ENCODE results near the gene HECW1.

Gene HECW1

DNA sequence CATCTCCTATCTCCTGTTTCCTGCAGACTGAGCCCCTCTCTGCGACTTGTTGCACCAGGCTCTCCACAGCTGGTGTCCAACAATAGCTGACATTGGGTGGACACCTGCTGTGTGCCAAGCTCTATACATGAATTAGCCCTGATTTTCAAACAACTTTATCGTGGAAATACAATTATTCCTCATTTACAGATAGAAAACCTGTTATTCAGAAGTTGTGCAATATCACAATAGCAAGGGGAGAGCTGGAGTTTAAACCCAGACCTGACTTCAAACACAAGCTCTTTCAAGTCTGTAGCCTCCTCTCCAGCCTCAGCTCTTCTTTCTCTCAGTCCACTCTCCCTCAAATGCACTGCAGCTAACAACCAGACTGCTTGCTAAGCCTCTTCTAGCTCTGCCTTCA is 168.8 kb downstream of the HECW1 start:
- DNase-seq (ENCODE audit: extremely low read depth, low read depth): no peak
- TF ChIP-seq, protein P1, sequence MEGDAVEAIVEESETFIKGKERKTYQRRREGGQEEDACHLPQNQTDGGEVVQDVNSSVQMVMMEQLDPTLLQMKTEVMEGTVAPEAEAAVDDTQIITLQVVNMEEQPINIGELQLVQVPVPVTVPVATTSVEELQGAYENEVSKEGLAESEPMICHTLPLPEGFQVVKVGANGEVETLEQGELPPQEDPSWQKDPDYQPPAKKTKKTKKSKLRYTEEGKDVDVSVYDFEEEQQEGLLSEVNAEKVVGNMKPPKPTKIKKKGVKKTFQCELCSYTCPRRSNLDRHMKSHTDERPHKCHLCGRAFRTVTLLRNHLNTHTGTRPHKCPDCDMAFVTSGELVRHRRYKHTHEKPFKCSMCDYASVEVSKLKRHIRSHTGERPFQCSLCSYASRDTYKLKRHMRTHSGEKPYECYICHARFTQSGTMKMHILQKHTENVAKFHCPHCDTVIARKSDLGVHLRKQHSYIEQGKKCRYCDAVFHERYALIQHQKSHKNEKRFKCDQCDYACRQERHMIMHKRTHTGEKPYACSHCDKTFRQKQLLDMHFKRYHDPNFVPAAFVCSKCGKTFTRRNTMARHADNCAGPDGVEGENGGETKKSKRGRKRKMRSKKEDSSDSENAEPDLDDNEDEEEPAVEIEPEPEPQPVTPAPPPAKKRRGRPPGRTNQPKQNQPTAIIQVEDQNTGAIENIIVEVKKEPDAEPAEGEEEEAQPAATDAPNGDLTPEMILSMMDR (IDR thresholded peaks at IDR 0.05; ENCODE audit: low read depth, low read length): no peak

DNA sequence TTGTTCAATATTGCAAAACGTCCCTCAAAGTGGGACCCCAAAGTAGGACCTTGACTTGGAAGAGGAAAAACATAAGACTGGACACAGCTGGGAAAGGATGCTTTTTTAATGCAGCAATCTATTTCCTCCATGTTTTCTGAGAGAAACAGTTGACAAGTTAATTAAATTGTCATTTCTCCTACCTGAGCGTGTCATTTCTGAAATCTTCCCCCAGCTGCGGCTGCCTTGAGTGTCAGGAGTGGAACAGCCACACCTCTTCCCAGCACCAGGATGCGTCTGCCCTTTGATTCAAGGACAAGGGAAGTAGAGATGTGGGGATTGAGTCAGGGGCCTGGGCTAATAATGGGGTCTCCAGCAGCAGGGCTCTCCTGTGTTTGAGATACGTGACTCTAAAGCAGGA is 171.3 kb downstream of the HECW1 start:
- no peak for DNase-seq (ENCODE audit: extremely low read depth, low read depth)

DNA sequence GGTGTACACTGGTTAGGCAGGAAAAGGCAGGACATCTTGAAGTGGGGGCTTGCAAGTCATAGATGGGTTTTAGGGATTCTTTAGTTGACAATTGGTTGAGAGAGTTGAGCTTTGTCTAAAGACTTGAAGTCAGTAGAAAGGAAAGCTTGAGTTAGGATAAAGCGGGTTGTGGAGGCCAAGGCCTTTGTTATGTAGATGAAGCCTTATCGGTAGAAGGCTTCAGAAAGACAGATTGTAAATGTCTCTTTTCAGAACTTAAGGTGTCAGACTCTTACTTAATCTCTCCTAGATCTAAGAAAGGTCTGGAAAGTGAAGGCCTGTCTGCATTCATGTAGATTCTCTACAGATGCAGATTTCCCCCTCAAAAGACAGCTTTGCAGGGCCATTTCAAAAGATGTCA is 177.4 kb downstream of the HECW1 start:
- no peak for DNase-seq (ENCODE audit: extremely low read depth, low read depth)
- TF ChIP-seq, protein P1 (IDR thresholded peaks at IDR 0.05; ENCODE audit: low read depth, low read length): no peak

More for the DNA sequence above, 171.3 kb downstream of the HECW1 start:
- TF ChIP-seq, protein P1 (IDR thresholded peaks at IDR 0.05; ENCODE audit: low read depth, low read length): no peak

DNA sequence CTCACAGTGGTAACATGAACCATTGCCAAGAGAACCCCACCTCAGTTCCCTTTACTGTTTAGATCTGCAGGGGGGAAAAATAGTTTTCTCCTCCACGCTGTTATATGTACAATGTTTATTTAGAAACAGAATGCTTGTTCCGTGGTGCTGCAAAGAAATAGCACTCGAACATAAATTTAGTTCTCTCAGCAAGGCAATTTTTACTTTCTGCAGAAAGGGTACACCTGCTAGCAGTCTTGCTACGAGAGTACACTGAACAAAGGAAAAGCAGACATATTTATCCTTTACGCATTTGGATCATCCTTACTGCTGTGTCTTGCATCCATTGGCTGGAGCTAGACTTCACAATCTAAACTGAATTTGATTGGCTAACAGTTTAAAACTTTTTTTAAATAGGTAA is 178.5 kb downstream of the HECW1 start:
- no peak for DNase-seq (ENCODE audit: extremely low read depth, low read depth)
- TF ChIP-seq, protein P1 (IDR thresholded peaks at IDR 0.05; ENCODE audit: low read depth, low read length): no peak

DNA sequence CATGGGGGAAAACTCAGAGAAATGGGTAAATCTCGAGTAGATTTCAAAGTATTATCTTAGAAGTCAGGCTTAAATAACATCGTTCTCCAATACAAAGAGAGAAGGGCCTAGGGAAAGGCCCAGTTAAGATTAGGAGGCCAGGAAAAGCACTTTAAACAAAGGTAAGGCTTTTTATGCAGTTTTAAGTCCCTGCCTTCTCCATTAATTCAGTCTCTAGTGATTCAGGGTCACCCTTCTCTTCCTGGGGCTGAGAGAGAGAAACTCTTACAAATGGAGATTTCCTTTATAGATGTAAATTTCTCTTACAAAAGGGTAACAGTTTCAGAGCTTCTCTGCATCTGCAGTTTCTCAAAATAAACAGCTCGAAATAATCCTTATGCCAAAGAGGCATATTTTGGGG is 179.3 kb downstream of the HECW1 start:
- TF ChIP-seq, protein P1 (IDR thresholded peaks at IDR 0.05; ENCODE audit: low read depth, low read length): no peak

DNA sequence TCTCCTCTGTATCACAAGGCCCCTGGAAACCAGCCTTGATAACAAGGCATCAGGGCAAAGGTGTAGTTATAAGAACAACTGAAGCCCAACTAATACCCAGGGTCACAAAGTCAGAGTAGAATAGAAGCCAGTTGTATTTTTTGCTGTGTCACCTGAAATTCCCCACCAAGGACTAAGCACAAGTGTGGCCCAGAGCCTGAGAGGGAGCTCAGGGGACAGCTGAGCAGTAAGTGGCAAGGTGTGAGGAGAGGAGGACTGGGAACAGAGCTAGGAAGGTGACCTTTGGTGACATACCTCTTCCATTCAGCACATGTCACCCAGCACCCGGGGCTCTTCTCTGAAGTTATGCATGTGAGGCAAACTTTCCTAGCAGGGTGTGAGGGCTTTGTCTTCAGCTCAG is 179.9 kb downstream of the HECW1 start:
- TF ChIP-seq, protein P1 (IDR thresholded peaks at IDR 0.05; ENCODE audit: low read depth, low read length): no peak
- DNase-seq (ENCODE audit: extremely low read depth, low read depth): no peak

More for the DNA sequence above, 179.3 kb downstream of the HECW1 start:
- no peak for DNase-seq (ENCODE audit: extremely low read depth, low read depth)

DNA sequence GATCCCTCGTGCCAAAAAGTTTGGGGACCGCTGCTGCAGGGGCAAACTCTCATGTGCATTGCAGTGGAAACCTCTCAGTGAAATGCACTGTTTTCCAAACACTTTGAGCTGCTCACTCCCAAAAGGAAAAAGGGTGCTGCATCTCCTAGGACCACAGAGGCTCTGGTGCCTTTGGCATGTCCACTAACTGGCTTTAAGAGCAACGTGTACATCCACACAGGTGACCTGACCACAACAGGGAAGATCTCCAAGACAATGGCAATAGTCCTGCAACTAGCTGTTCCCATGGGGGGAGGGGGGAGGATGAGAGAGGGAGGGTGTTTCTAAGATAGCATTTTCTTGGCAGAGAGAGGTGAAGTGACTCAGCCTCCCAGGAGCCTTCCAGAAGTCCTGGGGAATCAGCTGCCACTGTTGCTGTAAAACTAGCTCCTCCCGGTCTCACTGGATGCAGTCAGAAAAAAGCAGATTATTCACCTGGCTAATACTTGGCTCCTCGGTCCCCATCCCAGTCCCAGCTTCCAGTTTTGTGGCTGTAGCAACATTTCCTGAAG is 181.7 kb downstream of the HECW1 start:
- DNase-seq (ENCODE audit: extremely low read depth, low read depth): peak; percentile 12
- TF ChIP-seq, protein P1 (IDR thresholded peaks at IDR 0.05; ENCODE audit: low read depth, low read length): no peak

Data from AG09319 (cell line).